Neuron (in vitro differentiated cells): ENCODE data around the gene KIRREL3.
"Not testable (repeated sequence)": the region's sequence is repeated elsewhere in the genome, so short reads cannot be mapped to it uniquely, and the experiment has no call there.

Experiments
- H2AFZ ChIP-seq: one replicate; pipeline ENCODE4 v1.6.1; 2013; ENCODE audit warnings: low read depth, mild to moderate bottlenecking, inconsistent platforms, low read length, moderate library complexity
- H3K27me3 ChIP-seq: one replicate; pipeline ENCODE4 v1.6.1; 2013; ENCODE audit warnings: low read length; ENCODE audit not compliant: insufficient read depth
- H3K36me3 ChIP-seq: one replicate; pipeline ENCODE4 v1.6.1; 2013; ENCODE audit warnings: low read length; ENCODE audit not compliant: insufficient read depth
- H3K4me1 ChIP-seq: one replicate; pipeline ENCODE4 v1.6.1; 2013; ENCODE audit warnings: low read length; ENCODE audit not compliant: insufficient read depth
- H3K4me3 ChIP-seq: 2 replicates; pipeline ENCODE4 v1.5.1; 2013; ENCODE audit warnings: mild to moderate bottlenecking, low read length, moderate library complexity
- H3K9me3 ChIP-seq: one replicate; pipeline ENCODE4 v1.6.1; 2013; ENCODE audit warnings: low read length

Gene KIRREL3

DNA sequence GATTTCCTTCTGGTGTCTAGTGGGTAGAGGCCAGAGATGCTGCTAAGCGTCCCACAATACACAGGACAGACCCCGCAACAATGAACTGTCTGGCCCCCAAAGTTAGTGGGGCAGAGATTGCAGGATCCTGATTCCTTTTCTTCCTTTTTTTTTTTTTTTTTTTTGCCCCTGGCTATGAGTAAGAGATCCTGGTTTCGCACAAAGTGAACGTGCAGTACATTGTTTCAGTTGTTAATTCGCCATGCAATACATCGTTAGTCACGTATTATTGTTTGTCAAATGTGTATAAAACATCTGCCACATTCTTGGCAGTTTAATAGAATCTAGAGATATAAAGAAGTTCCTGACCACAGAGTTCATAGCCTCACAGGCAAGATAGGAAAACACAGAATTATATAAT lies 624.8 kb downstream of the KIRREL3 start:
- H3K4me1 ChIP-seq, result no peaks in the 10 kb centered on the region

DNA sequence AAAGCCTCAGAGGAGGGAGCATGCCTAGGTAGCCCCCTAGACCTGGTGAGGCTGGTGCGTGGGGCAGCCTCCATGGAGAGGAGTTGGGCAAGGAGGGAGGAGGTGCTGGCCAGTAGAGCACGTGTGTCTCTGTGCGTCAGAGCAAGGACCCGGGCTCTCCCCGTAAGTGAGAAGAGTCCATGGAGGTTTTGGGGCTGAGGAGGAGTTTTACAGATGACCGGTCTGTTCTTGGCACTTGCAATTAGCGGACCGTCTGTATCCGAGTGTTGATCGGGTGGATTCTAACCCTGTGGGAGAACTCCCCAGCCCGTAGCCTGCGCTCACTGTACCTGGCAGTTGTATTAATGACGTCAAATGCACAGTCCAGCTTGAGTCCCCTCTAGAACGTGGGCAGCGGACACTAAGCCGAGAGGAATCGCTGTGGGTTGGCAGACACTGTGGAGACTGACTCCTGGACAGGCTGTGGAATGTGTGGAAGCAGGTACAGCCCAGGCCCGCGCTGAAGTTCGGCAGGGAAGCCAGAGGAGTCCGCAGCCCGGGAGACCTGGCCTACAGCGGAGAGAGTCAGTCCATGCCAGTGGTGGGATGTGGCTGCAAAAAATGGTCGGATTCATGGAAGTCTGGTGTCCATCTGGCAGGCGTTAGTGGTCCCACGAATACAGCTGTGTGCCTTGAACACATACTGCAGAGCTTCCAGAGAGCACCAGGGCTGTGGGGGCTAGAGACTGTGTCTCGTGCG lies 625.8 kb downstream of the KIRREL3 start:
- not testable (repeated sequence) for H3K36me3 ChIP-seq, H3K9me3 ChIP-seq, H3K27me3 ChIP-seq, H2AFZ ChIP-seq, H3K4me3 ChIP-seq, H3K4me1 ChIP-seq

More for the DNA sequence above, 624.8 kb downstream of the KIRREL3 start:
- no peaks in the 10 kb centered on the region for H3K9me3 ChIP-seq
- H3K36me3 ChIP-seq, result no peaks in the 10 kb centered on the region
- no peaks in the 10 kb centered on the region for H3K27me3 ChIP-seq
- H3K4me3 ChIP-seq, result no peak overlapping the region
- no peak overlapping the region for H2AFZ ChIP-seq

DNA sequence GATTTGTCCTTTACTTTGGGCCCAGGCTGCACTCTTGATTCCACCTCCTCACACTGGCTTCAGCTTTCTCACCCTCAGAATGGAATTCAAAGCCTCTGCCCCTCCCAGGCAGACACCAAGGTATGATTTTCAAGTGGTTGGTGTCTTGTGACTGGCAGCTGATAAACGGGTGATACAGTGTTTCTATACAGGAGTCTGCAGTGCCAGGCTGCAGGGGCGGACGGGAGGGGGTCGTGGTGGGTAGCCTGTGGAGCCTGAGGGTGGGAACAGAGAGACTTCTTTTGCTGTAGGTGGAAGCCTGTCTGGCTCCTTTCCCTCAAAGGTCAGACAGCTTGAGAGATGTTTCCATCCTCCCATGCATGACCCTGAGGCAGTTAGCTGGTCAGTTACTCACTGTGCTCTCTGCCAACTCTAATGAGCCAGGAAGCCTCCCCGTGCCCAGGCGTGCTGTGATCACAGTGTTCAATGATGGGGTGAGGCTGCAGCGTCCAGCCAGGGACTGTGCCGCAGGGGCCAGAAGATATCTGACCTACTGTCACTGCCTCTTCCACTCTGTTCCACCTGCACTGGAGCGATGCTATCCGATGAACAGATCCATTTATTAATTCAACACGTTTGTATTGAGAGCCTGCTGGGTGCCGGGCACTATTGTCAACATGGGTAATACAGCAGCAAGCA lies 627.0 kb downstream of the KIRREL3 start:
- not testable (repeated sequence) for H3K4me3 ChIP-seq, H3K36me3 ChIP-seq, H3K27me3 ChIP-seq, H2AFZ ChIP-seq, H3K9me3 ChIP-seq, H3K4me1 ChIP-seq
